ENCODE measurements around the gene GNL1. TPM values are rescaled to one million over a fixed set of nuclear protein-coding genes. Genes with fewer than 3 reads are reported as not detected.

The GNL1 gene
- total RNA-seq, 2 experiments from 2014 or later = 123 to 126 TPM

DNA sequence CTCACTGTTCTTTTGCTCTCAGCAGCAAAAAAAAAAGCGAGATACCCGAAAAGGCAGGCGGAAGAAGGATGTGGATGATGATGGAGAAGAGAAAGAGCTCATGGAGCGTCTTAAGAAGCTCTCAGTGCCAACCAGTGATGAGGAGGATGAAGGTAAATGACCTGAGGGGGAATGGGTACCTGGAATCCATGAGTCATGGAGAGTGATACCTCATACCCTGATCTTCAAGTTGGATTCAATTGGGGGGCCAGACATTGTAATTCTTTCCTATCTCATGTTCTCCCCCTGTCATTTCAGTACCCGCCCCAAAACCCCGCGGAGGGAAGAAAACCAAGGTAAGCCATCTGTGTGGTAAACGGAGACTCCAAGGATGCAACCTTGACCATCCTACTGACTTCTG lies 21.8 kb upstream of the GNL1 start:
- Mint-ChIP-seq H3K36me3 (peaks cover 54% of the 10 kb centered on the region), H3K9me3 (no peaks in the 10 kb centered on the region), H3K4me1 (peaks cover 39% of the 10 kb centered on the region), H3K27ac (peak overlapping the region; percentile 38), H3K27me3 (peaks cover 2% of the 10 kb centered on the region), H3K4me3 (no peak overlapping the region)
- DNase-seq = no peak

DNA sequence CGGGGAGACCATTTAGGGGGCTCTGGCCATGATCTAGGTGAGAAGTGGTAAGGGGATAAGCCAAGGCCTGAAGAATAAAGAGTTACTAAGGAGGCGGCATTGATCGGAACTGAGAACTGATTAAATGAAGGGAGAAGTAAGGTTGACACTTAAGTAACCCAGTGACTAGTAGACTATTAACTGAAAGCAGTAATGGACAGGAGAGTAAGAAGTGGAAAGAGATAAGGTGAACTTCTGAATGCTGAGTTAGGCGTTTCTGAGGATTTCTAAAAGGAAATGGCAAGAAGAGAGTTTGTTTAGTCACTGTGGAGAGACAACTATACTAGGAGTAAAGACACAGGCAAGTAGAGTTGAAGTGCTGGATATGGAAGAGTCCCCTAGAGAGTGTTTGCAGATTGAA lies 16.8 kb upstream of the GNL1 start:
- H3K9me3 Mint-ChIP-seq = no peaks in the 10 kb centered on the region
- peaks cover 5% of the 10 kb centered on the region for H3K27me3 Mint-ChIP-seq
- no peak for DNase-seq
- H3K36me3 Mint-ChIP-seq = peaks cover 39% of the 10 kb centered on the region
- H3K27ac Mint-ChIP-seq = peak overlapping the region; percentile 17
- peak overlapping the region; percentile 99 for H3K4me3 Mint-ChIP-seq
- peaks cover 66% of the 10 kb centered on the region for H3K4me1 Mint-ChIP-seq

- Mint-ChIP-seq H3K27me3 (peaks cover 5% of the 10 kb centered on the region), H3K4me3 (peak overlapping the region; percentile 99), H3K4me1 (peaks cover 62% of the 10 kb centered on the region), H3K27ac (peak overlapping the region; percentile 99), H3K36me3 (peaks cover 29% of the 10 kb centered on the region), H3K9me3 (no peaks in the 10 kb centered on the region)
- no peak for DNase-seq
Observed at GRCh38 chr6:30572148-30572547, 15.9 kb upstream of the GNL1 start.

DNA sequence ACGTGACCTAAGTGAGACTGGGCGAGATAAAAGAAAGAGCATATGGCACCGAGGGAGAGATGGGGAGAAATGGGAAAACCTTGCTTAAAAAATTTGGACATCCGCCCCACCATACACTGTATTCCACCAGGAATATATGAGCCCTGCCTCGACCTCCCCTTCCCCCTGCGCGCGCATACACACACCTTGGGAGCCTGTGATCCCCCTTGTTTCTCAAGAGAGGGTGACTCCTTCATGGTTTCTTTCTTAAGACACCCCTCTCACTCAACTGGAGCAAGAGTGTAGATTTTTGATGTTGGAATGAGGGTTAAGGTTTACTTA lies 15.4 kb upstream of the GNL1 start:
- no peak for DNase-seq
- peaks cover 5% of the 10 kb centered on the region for H3K27me3 Mint-ChIP-seq
- peak overlapping the region; percentile 99 for H3K27ac Mint-ChIP-seq
- peak overlapping the region; percentile 99 for H3K4me3 Mint-ChIP-seq
- peaks cover 60% of the 10 kb centered on the region for H3K4me1 Mint-ChIP-seq
- no peaks in the 10 kb centered on the region for H3K9me3 Mint-ChIP-seq
- H3K36me3 Mint-ChIP-seq = peaks cover 25% of the 10 kb centered on the region

- peaks cover 59% of the 10 kb centered on the region for H3K4me1 Mint-ChIP-seq
- H3K27ac Mint-ChIP-seq = peak within 1 kb of the TSS; percentile 99
- no peaks in the 10 kb centered on the region for H3K9me3 Mint-ChIP-seq
- peak; percentile 100 for DNase-seq
- H3K27me3 Mint-ChIP-seq = peaks cover 5% of the 10 kb centered on the region
- peak within 1 kb of the TSS; percentile 99 for H3K4me3 Mint-ChIP-seq
- peaks cover 21% of the 10 kb centered on the region for H3K36me3 Mint-ChIP-seq
Observed at GRCh38 chr6:30571075-30571761, 14.9 kb upstream of the GNL1 start, which contains the start of gene ABCF1. Gene ABCF1 (plus strand): TSS chr6:30571442. CDS start chr6:30571488, 46 bp downstream.

GRCh38 chr6:30570740-30571074 lies 14.4 kb upstream of the GNL1 start:
- Mint-ChIP-seq H3K27me3 (peaks cover 5% of the 10 kb centered on the region), H3K27ac (peak overlapping the region; percentile 99), H3K4me1 (peaks cover 59% of the 10 kb centered on the region), H3K36me3 (peaks cover 21% of the 10 kb centered on the region), H3K4me3 (peak overlapping the region; percentile 99), H3K9me3 (no peaks in the 10 kb centered on the region)
- DNase-seq = no peak

GRCh38 chr6:30570263-30570662 lies 14.0 kb upstream of the GNL1 start:
- DNase-seq = no peak
- Mint-ChIP-seq H3K9me3 (no peaks in the 10 kb centered on the region), H3K36me3 (peaks cover 21% of the 10 kb centered on the region), H3K4me3 (peak overlapping the region; percentile 99), H3K27ac (peak overlapping the region; percentile 99), H3K27me3 (peaks cover 5% of the 10 kb centered on the region), H3K4me1 (peaks cover 57% of the 10 kb centered on the region)

GRCh38 chr6:30568245-30568644 lies 12.0 kb upstream of the GNL1 start:
- peaks cover 26% of the 10 kb centered on the region for H3K36me3 Mint-ChIP-seq
- H3K27ac Mint-ChIP-seq = peak overlapping the region; percentile 19
- peaks cover 5% of the 10 kb centered on the region for H3K27me3 Mint-ChIP-seq
- H3K9me3 Mint-ChIP-seq = no peaks in the 10 kb centered on the region
- DNase-seq = peak; percentile 65
- H3K4me1 Mint-ChIP-seq = peaks cover 43% of the 10 kb centered on the region
- H3K4me3 Mint-ChIP-seq = no peak overlapping the region

DNA sequence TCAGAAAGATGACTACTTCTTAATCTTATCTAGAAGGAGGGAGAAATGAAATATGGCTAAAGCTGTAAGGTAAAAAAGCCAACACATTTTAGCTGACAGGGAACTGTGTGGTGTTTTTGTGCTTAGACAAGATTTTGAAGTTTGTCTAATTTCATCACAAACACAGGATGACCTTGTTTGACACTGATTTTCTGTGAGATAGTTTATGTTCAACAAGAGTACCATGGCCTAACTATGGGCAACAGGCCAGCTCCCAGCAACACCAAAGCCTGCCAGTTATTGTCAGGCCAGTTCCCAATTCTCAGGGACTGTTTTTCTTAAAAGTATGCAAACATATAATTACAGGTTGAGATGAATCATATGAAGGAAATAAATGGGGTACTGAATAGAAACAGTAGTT lies 9.5 kb upstream of the GNL1 start:
- H3K4me3 Mint-ChIP-seq = no peak overlapping the region
- peaks cover 31% of the 10 kb centered on the region for H3K4me1 Mint-ChIP-seq
- H3K27ac Mint-ChIP-seq = no peak overlapping the region
- DNase-seq = no peak
- peaks cover 30% of the 10 kb centered on the region for H3K36me3 Mint-ChIP-seq
- no peaks in the 10 kb centered on the region for H3K27me3 Mint-ChIP-seq
- H3K9me3 Mint-ChIP-seq = no peaks in the 10 kb centered on the region

DNA sequence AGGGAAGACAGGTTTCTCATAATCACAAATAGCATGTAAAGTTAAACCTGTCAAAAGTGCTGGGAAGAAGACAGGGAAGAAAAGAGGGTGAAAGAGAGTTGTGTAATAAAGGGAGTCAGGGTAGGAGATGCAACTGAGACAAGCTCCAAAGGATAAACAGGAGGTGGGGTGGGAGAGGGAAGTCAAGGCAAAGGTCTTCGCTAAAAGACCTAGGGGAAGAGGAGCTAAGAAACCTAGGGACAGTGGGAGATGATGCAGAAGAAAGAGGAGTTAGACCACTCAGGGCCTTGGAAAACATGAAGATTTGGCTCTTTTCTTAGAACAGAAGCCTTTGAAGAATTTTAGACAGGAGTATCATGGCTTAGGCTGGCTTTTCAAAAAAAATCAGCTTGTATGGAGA lies 7.8 kb upstream of the GNL1 start:
- Mint-ChIP-seq H3K9me3 (no peaks in the 10 kb centered on the region), H3K4me1 (peaks cover 31% of the 10 kb centered on the region)

DNA sequence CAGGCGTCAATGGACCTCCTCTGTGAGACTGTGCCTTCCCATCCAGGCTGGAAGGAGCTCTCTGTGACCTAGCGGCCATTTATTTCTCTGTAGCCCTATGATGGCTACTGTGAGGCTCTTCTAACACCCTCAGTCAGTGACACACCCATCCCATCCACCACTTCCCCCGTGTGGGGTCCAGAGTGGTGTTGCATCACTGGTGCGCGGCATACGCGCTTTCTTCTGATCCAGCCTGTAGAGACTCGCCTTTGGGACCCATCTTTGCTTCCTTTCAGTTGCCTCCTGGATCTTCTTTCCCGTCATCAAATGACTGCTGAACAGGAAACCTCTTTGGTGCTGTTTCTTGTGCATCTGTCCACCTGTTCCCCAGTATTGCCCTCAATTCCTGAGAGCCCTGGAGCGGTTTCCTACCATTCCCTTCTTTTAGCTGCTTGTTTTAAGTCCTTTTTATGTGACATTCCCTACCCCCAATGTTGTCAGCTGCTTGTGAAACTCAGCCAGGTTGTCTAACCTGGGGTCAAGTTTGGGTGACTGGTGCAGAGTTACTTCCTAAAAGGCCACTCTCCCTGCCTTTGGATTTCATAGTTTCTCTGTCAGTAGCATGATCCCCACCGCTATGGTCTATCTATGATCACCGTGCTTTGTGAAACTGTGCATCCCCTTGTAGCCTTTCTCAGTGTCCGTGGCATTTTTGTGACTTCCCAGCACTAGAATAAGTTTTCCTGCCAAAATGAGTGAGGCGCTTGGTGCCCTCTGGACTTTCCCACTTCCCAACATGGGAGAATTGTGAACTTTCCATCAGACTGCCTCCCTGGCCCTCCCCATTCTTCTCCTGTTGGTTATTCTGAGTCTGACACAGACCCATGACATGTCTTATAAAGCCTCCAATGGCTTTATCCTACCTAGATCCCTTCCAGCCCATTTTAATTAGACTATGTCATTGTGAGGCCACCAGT lies 6.5 kb upstream of the GNL1 start:
- DNase-seq = no peak
- peaks cover 50% of the 10 kb centered on the region for H3K36me3 Mint-ChIP-seq
- no peak overlapping the region for H3K4me3 Mint-ChIP-seq
- H3K27ac Mint-ChIP-seq = peak overlapping the region; percentile 17
- no peaks in the 10 kb centered on the region for H3K27me3 Mint-ChIP-seq
- no peaks in the 10 kb centered on the region for H3K9me3 Mint-ChIP-seq
- peaks cover 32% of the 10 kb centered on the region for H3K4me1 Mint-ChIP-seq

More for the DNA sequence above, 7.8 kb upstream of the GNL1 start:
- no peak overlapping the region for H3K4me3 Mint-ChIP-seq
- no peak for DNase-seq
- peaks cover 42% of the 10 kb centered on the region for H3K36me3 Mint-ChIP-seq
- H3K27me3 Mint-ChIP-seq = no peaks in the 10 kb centered on the region
- peak overlapping the region; percentile 40 for H3K27ac Mint-ChIP-seq

DNA sequence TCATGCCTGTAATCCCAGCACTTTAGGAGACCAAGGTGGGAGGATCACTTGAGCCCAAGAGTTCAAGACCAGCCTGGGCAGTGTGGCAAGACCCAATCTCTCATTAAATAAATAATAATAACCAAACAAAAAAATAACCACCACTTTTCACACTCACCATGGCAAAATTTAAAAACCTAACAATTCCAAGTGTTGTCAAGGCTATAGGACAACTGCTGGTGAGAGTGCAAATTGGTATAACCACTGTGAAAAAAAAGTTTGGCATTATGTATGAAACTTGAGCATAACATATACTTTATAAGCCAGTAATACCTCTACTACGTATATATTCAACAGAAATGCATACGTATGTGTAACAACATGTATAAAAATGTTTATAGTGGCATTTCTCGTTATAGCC lies 4.6 kb upstream of the GNL1 start:
- Mint-ChIP-seq H3K4me1 (peaks cover 27% of the 10 kb centered on the region), H3K4me3 (no peak overlapping the region), H3K36me3 (peaks cover 58% of the 10 kb centered on the region), H3K9me3 (no peaks in the 10 kb centered on the region), H3K27me3 (no peaks in the 10 kb centered on the region), H3K27ac (peak overlapping the region; percentile 55)
- DNase-seq = no peak

DNA sequence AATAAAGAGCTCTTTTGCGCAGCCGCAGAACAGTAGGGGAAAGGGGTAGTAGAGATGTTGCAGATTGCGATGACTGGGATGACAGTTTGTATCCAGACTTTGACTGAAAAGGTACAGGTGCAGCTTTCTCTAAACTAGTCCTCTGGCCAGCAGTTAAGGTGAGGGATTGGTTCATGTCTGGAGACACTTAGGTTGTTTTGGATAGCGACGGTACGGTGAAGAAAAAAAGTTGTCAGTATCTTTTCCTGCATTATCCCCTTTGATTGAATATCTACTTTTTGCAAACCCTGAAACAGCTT lies 1.3 kb upstream of the GNL1 start:
- Mint-ChIP-seq H3K36me3 (peaks cover 63% of the 10 kb centered on the region), H3K9me3 (no peaks in the 10 kb centered on the region), H3K27me3 (no peaks in the 10 kb centered on the region), H3K4me3 (peak overlapping the region; percentile 98), H3K27ac (peak overlapping the region; percentile 100), H3K4me1 (peaks cover 40% of the 10 kb centered on the region)
- no peak for DNase-seq

DNA sequence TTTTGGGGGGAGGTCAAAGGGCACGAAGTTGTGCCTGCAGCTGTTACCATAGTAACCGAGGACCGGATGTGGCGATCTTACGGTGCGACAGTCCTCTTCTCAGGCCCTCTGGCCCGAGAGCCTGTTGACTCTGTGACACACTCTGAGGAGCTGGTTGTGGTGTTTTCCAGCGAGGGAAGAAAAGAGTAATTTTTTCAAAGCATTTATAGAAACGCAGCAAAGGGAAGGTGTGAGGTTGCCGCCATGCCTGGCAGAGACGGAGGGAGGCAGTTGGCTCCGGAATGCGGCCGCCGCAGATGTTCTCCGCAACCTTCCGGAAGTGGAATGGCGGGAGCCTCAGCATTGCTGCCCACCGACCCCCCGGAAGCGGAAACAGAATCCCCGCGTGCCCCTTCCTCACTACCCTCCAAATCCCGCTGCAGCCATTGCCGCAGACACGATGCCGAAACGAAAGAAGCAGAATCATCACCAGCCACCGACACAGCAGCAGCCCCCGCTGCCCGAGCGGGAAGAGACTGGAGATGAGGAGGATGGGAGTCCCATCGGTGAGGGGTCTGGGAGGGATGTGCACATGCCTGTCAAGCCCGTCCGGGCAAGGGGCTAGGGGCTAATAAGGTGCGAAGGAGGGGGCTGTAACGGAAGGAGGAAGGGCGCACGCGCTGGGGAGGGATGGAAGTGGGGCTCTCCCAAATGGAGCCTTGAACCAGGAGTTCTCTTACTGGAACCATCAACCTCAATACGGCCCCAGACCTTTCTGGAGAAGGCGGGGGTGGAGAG lies 805 bp upstream of the GNL1 start, which contains the start of gene PRR3:
Gene PRR3 (plus strand): TSS at position 390 of the 777 bp plus-strand sequence. CDS start 50 bp downstream, at position 440.
- peak; percentile 89 for DNase-seq
- Mint-ChIP-seq H3K4me3 (peak within 1 kb of the TSS; percentile 98), H3K9me3 (no peaks in the 10 kb centered on the region), H3K27me3 (no peaks in the 10 kb centered on the region), H3K27ac (peak within 1 kb of the TSS; percentile 100), H3K36me3 (peaks cover 63% of the 10 kb centered on the region), H3K4me1 (peaks cover 42% of the 10 kb centered on the region)

GRCh38 chr6:30555816-30556065 lies 548 bp downstream of the GNL1 start:
- no peaks in the 10 kb centered on the region for H3K27me3 Mint-ChIP-seq
- peak overlapping the region; percentile 98 for H3K4me3 Mint-ChIP-seq
- no peak for DNase-seq
- peak overlapping the region; percentile 100 for H3K27ac Mint-ChIP-seq
- peaks cover 41% of the 10 kb centered on the region for H3K4me1 Mint-ChIP-seq
- H3K9me3 Mint-ChIP-seq = no peaks in the 10 kb centered on the region
- peaks cover 63% of the 10 kb centered on the region for H3K36me3 Mint-ChIP-seq

All from activated naive CD8-positive, alpha-beta T cell treated with anti-CD3 and anti-CD28 coated beads for 36 hours (primary cell).